A549 (cell line): ENCODE measurements around the gene CPAMD8. TPM values are rescaled to one million over a fixed set of nuclear protein-coding genes. Genes with fewer than 3 reads are reported as not detected.

Experiments used
- ATAC-seq, 2 experiments: fragments of 200-7000 bp in 1 of 2; fragments of >200 bp in 1 of 2; cut with Nextera tagmentation in 1 of 2; cut with Tn5 transposase in 1 of 2; 3 replicates each; pipeline versions ENCODE4 v1.8.0 to v1.9.1; 2018 to 2020; ENCODE audit warnings: mild to moderate bottlenecking in 1 of 2, moderate library complexity in 1 of 2
- CTCF ChIA-PET: fragments of 300-600 bp; sonication (Branson Sonifier 250); formaldehyde crosslinking; extraction: SDS; loops from one replicate; lab custom pipeline; 2021; ENCODE audit warnings: antibody characterized with exemption, inconsistent platforms; lab: Yijun Ruan, JAX
- POLR2A ChIA-PET: fragments of 350-600 bp; formaldehyde crosslinking; extraction: SDS; loops from one replicate; lab custom pipeline; 2021; ENCODE audit warnings: antibody characterized with exemption, inconsistent platforms; lab: Yijun Ruan, JAX
- DNase-seq, 2 experiments: peaks; one replicate each; pipeline versions ENCODE4 v3.0.0 to v3.0.0-alpha.2; 2011 to 2016; ENCODE audit warnings: low read depth in 1 of 2, low spot score in 1 of 2
- FAIRE-seq: peaks from 2 replicates; lab custom pipeline; 2011; peaks lifted over from hg19 to GRCh38; lab: Jason Lieb, UNC
- H3K27ac ChIP-seq, 2 experiments: fragments of >200 bp; sonication (Bioruptor Twin); formaldehyde crosslinking; 3 replicates each; pipeline ENCODE4 v1.5.1; 2016 to 2017
- H3K4me1 ChIP-seq: fragments of >200 bp; sonication (Bioruptor Twin); formaldehyde crosslinking; 3 replicates; pipeline ENCODE4 v1.6.1; 2016
- H3K4me2 ChIP-seq: fragments of >200 bp; sonication (Bioruptor Twin); formaldehyde crosslinking; 3 replicates; pipeline ENCODE4 v1.6.1; 2016
- H3K4me3 ChIP-seq: fragments of >200 bp; sonication (Bioruptor Twin); formaldehyde crosslinking; 3 replicates; pipeline ENCODE4 v1.5.1; 2016
- H3K9me3 ChIP-seq: fragments of >200 bp; sonication (Bioruptor Twin); formaldehyde crosslinking; 3 replicates; pipeline ENCODE4 v1.6.1; 2016
- CBX2 ChIP-seq: fragments of 200-600 bp; sonication (generic); IDR thresholded peaks from 2 replicates; pipeline ENCODE4 v1.6.1; 2016; ENCODE audit warnings: low read depth, mild to moderate bottlenecking, borderline replicate concordance
- CEBPB ChIP-seq, 2 experiments: fragments of >200 bp in 1 of 2; sonication (Bioruptor Twin) in 1 of 2; formaldehyde crosslinking in 1 of 2; IDR thresholded peaks; 2 replicates each; pipeline ENCODE4 v1.6.1; 2012 to 2016
- CTCF ChIP-seq: fragments of >200 bp; sonication (Bioruptor Twin); formaldehyde crosslinking; IDR thresholded peaks from 3 replicates; pipeline ENCODE4 v1.5.1; 2016
- EHF ChIP-seq: fragments of 250-450 bp; sonication (Bioruptor Pico); IDR thresholded peaks from 2 replicates; pipeline ENCODE4 v1.5.0; 2020; ENCODE audit warnings: mild to moderate bottlenecking
- ELK1 ChIP-seq: fragments of 150-350 bp; IDR thresholded peaks from 2 replicates; pipeline ENCODE4 v1.6.1; 2014; ENCODE audit warnings: low read depth, mild to moderate bottlenecking, low read length
- FOSB ChIP-seq: fragments of 250-450 bp; sonication (Bioruptor Pico); IDR thresholded peaks from 2 replicates; pipeline ENCODE4 v1.5.0; 2020; ENCODE audit warnings: mild to moderate bottlenecking, moderate library complexity
- GATA3 ChIP-seq: IDR thresholded peaks from 2 replicates; pipeline ENCODE4 v1.6.1; 2012; ENCODE audit warnings: borderline replicate concordance
- HOXA7 ChIP-seq: fragments of 250-450 bp; sonication (Bioruptor Pico); IDR thresholded peaks from 2 replicates; pipeline ENCODE4 v1.5.0; 2020; ENCODE audit warnings: mild to moderate bottlenecking, moderate library complexity
- JUN ChIP-seq, 2 experiments: fragments of >200 bp; sonication (Bioruptor Twin); formaldehyde crosslinking; IDR thresholded peaks; 2 replicates in 1 of 2; 3 replicates in 1 of 2; pipeline ENCODE4 v1.6.1; 2016 to 2017
- MAFK ChIP-seq: fragments of 450-650 bp; IDR thresholded peaks from 2 replicates; pipeline ENCODE4 v1.6.1; 2014; ENCODE audit not compliant: partially characterized antibody
- MAX ChIP-seq: IDR thresholded peaks from 2 replicates; pipeline ENCODE4 v1.6.1; 2012
- RARB ChIP-seq: fragments of 250-450 bp; sonication (Bioruptor Pico); IDR thresholded peaks from 2 replicates; pipeline ENCODE4 v1.8.0; 2021; ENCODE audit warnings: mild to moderate bottlenecking, moderate library complexity
- RCOR1 ChIP-seq: fragments of 150-350 bp; IDR thresholded peaks from 2 replicates; pipeline ENCODE4 v1.6.1; 2014; ENCODE audit warnings: antibody characterized with exemption, low read length, low read depth
- REST ChIP-seq: fragments of 200-600 bp; sonication (generic); IDR thresholded peaks from 2 replicates; pipeline ENCODE4 v1.6.1; 2016; ENCODE audit warnings: antibody characterized with exemption, mild to moderate bottlenecking, moderate library complexity
- RNF2 ChIP-seq: fragments of 200-600 bp; sonication (generic); IDR thresholded peaks from 2 replicates; pipeline ENCODE4 v1.6.1; 2016; ENCODE audit warnings: low read depth, mild to moderate bottlenecking, antibody characterized with exemption, moderate library complexity, borderline replicate concordance
- SMC3 ChIP-seq: fragments of >200 bp; sonication (Bioruptor Twin); formaldehyde crosslinking; IDR thresholded peaks from 3 replicates; pipeline ENCODE4 v1.6.1; 2018; ENCODE audit warnings: inconsistent platforms
- SREBF2 ChIP-seq: fragments of 450-650 bp; IDR thresholded peaks from 2 replicates; pipeline ENCODE4 v1.6.1; 2014; ENCODE audit warnings: mild to moderate bottlenecking, moderate library complexity
- TFCP2L1 ChIP-seq: fragments of 250-450 bp; sonication (Bioruptor Pico); IDR thresholded peaks from 2 replicates; pipeline ENCODE4 v1.5.0; 2021; ENCODE audit warnings: mild to moderate bottlenecking
- ZC3H11A ChIP-seq: fragments of 450-650 bp; IDR thresholded peaks from 2 replicates; pipeline ENCODE4 v1.6.1; 2014; ENCODE audit warnings: antibody characterized with exemption, mild to moderate bottlenecking
- WGBS: methylation state at CpG from one replicate; pipeline ENCODE4 v1.1.6; 2017; ENCODE audit errors: missing lambda C conversion rate; 5-methylcytosine and 5-hydroxymethylcytosine counted together
- polyA plus RNA-seq, 4 experiments: library from polyadenylated mRNA; depleted of rRNA in 3 of 4; stranded (reverse); fragments of >200 nt; fragmentation: RNase III in 1 of 4; extraction: RNeasy Plus Mini Kit Qiagen cat#74134 plus additional on column Dnase treatment in 1 of 4; gene quantifications; 2 replicates in 3 of 4; 3 replicates in 1 of 4; pipeline ENCODE4 v1.2.3, GENCODE V29; 2011 to 2017
- TF ChIP-seq, protein P1 (sequence below): fragments of >200 bp; sonication (Bioruptor Twin); formaldehyde crosslinking; IDR thresholded peaks from 2 replicates; pipeline ENCODE4 v1.6.1; 2016

The CPAMD8 gene
- polyA plus RNA-seq, 2 of the 4 experiments (the other 2 are of a cell fraction), result 0.03 TPM; not detected in 1

- no peak overlapping the region for H3K27ac ChIP-seq
- TF ChIP-seq MAFK (peak; percentile 19), RCOR1 (no peak)
- TF ChIP-seq, all 56 proteins: peak for 1
- ATAC-seq (no peak), DNase-seq (no peak), FAIRE-seq (no peak)
- 61% methylated on average over 7 of the region's 7 CpGs for WGBS
- ChIA-PET CTCF (no interaction called here), POLR2A (no interaction called here)
- Histone ChIP-seq H3K4me2 (no peak overlapping the region), H3K9me3 (no peaks in the 10 kb centered on the region), H3K4me1 (no peaks in the 10 kb centered on the region), H3K4me3 (no peak overlapping the region)
These were observed 3.9 kb downstream of the CPAMD8 start for GRCh38 chr19:17022738-17023137.

DNA sequence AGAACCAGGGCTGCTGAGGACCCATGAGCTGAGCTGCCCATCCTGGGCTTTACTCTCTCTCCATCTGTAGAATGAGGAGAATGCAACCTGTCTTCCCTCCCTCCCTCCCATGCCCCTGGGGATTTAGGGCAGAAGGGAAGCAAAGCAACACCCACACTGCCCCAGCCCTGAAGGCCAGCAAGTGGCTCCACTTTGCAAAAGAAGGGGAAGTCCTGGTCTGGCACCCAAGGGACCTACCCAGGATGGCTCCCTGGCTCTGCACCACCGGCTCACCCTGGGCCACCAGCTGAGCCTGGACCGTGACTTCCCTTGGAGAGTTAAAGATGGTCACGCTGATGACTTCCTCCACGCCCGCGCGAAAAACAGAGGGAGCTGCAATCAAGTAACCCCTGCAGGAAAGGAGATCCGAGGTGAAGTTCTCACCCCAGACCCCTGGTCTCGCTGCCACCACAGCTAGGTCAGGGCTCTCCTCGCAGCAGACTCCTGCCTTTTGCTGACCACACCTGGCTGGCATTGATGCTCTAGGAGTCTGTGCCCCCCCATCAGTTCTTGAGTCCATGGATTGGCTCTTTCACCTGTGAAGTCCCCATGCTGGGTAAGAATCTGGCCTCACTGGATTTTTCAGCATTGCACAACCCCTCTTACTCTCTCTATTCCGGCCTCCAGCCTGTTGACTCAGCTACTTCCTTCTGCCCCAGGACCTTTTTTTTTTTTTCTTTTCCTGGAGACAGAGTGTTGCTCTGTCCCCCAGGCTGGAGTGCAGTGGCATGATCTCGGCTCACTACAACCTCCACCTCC, 4.6 kb downstream of the CPAMD8 start:
- 81% methylated on average over 9 of the region's 12 CpGs for WGBS
- no peak overlapping the region for H3K4me2 ChIP-seq
- peak in 1 of 2 experiments; percentile 41; a peak in 1 of 4 replicates for TF ChIP-seq CEBPB (IDR thresholded peaks at IDR 0.05)
- no peak for TF ChIP-seq JUN (IDR thresholded peaks at IDR 0.05)
- POLR2A ChIA-PET, result no interaction called here
- no peak for ATAC-seq
- CTCF ChIA-PET, result no interaction called here
- H3K4me3 ChIP-seq, result no peak overlapping the region
- no peaks in the 10 kb centered on the region for H3K9me3 ChIP-seq
- no peak for DNase-seq
- H3K27ac ChIP-seq, result no peak overlapping the region
- FAIRE-seq, result no peak
- no peaks in the 10 kb centered on the region for H3K4me1 ChIP-seq

- ATAC-seq, result no peak
- TF ChIP-seq SREBF2 (no peak), RCOR1 (no peak), MAX (no peak), ZC3H11A (no peak), CEBPB (IDR thresholded peaks at IDR 0.05) (no peak), GATA3 (no peak), EHF (no peak), SMC3 (no peak), MAFK (no peak), HOXA7 (CRISPR knock-in tag) (no peak), ELK1 (no peak), TFCP2L1 (no peak), FOSB (no peak), RARB (CRISPR knock-in tag) (no peak), CBX2 (no peak), RNF2 (no peak), REST (no peak), CTCF (no peak)
- TF ChIP-seq, protein P1, sequence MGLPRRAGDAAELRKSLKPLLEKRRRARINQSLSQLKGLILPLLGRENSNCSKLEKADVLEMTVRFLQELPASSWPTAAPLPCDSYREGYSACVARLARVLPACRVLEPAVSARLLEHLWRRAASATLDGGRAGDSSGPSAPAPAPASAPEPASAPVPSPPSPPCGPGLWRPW, result no peak
- TF ChIP-seq, all 56 proteins: peak for 0
- ChIA-PET CTCF (no interaction called here), POLR2A (no interaction called here)
- Histone ChIP-seq H3K9me3 (no peaks in the 10 kb centered on the region), H3K4me1 (no peaks in the 10 kb centered on the region), H3K27ac (no peak overlapping the region), H3K4me2 (no peak overlapping the region), H3K4me3 (no peak overlapping the region)
- 100% methylated on average over 1 of the region's 1 CpG for WGBS
- DNase-seq, result no peak
- FAIRE-seq, result no peak
These were observed 5.3 kb downstream of the CPAMD8 start for GRCh38 chr19:17021328-17021727.
